Epithelial cell of proximal tubule (primary cell): ENCODE results near the gene DEGS1. TPM values are rescaled to one million over a fixed set of nuclear protein-coding genes. Genes with fewer than 3 reads are reported as not detected.

Experiments
- DNase-seq: peaks from one replicate; pipeline ENCODE4 v3.0.0-alpha.2; 2011; ENCODE audit warnings: low read depth
- H3K4me3 ChIP-seq: 2 replicates; pipeline ENCODE4 v1.5.1; 2011; ENCODE audit warnings: low read depth, mild to moderate bottlenecking, low read length
- total RNA-seq: library from RNA; depleted of rRNA; stranded (reverse); fragments of >200 nt; gene quantifications from 2 replicates; pipeline ENCODE4 v1.2.3, GENCODE V29; 2015
- TF ChIP-seq, protein P1 (sequence below): conservative IDR thresholded peaks from 2 replicates; pipeline ENCODE4 v1.5.1; 2012; ENCODE audit warnings: low read depth, mild to moderate bottlenecking, low read length

Gene DEGS1
- total RNA-seq, 1 donor from 2014 or later: 90.5 TPM

DNA sequence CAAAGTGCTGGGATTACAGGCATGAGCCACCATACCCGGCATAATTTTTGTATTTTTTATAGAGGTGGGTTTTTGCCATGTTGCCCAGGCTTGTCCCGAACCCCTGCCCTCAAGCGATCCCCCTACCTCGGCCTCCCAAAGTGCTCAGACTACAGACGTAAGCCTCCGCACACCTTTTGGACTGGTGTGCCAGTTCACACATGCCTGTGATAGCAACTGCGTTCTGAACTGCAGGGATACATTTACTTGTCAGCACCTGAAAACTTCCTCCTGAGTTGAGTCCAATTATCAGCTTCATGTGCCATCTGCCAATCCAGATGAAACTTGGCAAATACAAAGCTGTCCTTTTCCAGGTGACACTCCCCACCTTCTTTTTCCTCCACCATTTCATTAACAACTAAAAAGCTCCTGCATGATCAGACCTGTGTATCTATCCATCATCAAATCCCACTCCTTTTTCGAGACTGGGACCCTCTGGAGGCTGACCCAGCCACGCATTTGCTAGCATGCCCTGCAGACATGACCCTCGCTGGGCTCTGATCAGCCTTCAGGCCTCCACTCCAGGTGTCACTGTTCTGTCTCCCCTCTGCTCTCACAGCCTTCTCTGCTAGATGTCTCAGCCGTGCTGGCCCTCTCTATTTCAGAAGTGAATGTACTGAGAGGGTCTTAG is 2.1 kb upstream of the DEGS1 start:
- no peak overlapping the region for H3K4me3 ChIP-seq
- TF ChIP-seq, protein P1, sequence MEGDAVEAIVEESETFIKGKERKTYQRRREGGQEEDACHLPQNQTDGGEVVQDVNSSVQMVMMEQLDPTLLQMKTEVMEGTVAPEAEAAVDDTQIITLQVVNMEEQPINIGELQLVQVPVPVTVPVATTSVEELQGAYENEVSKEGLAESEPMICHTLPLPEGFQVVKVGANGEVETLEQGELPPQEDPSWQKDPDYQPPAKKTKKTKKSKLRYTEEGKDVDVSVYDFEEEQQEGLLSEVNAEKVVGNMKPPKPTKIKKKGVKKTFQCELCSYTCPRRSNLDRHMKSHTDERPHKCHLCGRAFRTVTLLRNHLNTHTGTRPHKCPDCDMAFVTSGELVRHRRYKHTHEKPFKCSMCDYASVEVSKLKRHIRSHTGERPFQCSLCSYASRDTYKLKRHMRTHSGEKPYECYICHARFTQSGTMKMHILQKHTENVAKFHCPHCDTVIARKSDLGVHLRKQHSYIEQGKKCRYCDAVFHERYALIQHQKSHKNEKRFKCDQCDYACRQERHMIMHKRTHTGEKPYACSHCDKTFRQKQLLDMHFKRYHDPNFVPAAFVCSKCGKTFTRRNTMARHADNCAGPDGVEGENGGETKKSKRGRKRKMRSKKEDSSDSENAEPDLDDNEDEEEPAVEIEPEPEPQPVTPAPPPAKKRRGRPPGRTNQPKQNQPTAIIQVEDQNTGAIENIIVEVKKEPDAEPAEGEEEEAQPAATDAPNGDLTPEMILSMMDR: no peak
- DNase-seq: no peak

DNA sequence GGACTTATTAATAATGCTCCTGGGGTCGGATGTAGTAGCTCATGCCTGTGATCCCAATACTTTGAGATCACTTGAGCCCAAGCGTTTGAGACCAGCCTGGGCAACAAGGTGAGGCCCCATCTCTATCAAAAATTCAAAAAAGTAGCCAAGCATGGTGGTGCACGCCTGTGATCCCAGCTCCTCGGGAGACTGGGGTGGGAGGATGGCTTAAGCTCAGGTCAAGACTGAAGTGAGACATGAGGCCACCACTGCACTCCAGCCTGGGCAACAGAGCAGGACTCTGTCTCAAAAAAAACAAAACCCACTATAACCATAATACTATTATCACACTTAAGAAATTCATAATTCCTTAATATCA is 1.6 kb upstream of the DEGS1 start:
- H3K4me3 ChIP-seq: no peak overlapping the region
- DNase-seq: no peak
- TF ChIP-seq, protein P1: no peak

DNA sequence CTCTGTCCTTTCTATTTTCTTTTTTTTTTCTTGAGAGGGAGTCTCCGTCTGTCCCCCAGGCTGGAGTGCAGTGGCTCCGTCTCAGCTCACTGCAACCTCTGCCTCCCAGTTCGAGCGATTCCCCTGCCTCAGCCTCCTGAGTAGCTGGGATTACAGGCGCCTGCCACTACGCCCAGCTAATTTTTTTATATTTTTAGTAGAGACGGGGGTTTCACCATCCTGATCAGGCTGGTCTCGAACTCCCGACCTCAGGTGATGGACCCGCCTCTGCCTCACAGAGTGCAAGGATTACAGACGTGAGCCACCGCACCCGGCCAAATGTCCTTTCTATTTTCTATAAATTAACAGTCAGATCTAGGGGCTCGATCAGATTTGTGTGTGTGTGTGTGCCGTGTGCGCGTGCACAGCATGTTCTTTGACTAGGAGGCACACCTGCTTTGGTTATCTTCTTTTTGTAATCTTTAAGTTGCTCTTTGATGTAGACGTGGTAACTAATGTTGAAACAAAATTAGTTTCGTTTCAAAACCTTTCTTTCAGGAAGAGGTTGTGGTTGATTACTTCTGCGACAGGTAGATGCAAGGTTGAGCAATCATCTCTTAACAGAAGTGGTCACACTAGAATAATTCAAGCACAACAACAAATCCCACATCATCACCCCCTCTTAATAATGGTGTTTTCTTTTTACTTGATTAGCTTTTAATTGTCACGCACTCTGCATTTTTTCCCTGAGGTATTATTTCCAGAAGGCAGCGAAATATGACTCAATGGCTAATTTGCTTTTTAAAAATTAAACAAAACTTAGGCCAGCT is 779 bp upstream of the DEGS1 start:
- TF ChIP-seq, protein P1: no peak
- peak; percentile 71 for DNase-seq

DNA sequence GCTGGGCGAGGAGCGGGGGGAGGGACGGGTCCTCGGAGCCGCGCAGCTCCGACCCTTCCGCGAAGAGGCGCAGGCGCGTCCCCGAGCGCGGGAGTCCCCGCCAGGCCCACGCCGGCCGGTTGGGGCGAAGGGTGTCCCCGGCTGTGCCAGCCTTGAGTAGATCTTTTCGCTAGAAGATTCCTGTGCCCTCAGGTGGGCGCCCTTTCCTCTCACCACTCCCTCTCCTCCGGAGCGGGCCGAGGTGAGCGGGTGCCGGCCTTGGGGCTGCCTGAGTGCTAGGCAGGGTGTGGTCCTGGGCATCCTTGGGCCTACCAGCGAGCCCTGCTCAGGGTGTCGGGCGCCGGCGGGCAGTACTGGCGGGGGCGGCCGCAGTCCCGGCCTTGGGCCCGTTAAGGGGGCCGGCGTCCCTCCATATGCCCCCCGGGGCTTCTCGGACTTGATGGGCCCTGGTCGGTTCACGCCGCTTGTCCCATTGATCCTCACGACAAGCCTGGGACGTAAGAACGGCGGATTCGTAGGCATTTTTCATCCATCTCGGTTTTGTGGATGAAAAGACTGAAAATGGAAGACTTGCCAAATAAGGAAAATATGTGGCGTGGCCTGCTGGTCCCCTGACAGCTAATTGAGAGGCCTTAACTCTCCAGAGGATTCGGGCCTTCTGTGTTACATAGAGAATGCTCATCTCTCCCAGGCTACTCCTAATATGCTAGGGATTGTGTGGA is 712 bp downstream of the DEGS1 start:
- peak overlapping the region; percentile 93 for H3K4me3 ChIP-seq
- DNase-seq: no peak
- TF ChIP-seq, protein P1: no peak

More for the DNA sequence above, 779 bp upstream of the DEGS1 start:
- H3K4me3 ChIP-seq: peak overlapping the region; percentile 93

DNA sequence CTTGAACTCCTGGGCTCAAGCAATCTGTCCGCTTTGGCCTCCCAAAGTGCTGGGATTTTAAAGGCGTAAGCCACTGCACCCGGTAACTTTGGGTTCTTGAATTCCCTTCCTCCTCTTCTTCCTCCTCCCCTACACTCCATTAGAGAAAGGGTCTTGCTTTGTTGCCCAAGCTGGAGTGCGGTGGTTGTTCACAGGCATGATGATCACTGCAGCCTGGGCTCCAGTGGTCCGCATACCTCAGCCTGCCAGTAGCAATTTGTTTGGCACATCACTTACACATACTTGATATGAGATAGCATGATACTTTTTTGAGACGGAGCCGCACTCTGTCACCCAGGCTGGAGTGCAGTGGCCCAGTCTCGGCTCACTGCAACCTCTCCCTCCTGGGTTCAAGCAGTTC is 2.2 kb downstream of the DEGS1 start:
- TF ChIP-seq, protein P1: no peak
- no peak overlapping the region for H3K4me3 ChIP-seq
- DNase-seq: no peak

DNA sequence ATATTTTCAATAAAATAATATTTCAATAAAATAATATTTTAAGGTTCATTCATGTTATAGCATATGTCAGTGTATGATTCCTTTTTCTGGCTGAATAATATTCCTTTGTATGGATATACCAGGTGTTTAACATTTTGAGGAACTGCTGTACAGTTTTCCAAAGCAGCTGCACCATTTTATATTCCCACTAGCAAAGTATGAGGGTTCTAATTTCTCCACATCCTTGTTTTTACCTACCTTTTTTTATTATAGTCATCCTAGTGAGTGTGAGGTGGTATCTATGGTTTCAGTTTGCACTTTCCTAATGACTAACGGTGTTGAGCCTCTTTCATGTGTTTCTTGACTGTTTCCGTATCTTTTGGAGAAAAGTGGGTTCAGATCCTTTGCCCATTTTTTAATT is 5.2 kb downstream of the DEGS1 start:
- no peak overlapping the region for H3K4me3 ChIP-seq
- no peak for DNase-seq
- TF ChIP-seq, protein P1: no peak
